T-helper 2 cell (primary cell): Measurements from ENCODE around the gene PTPRK.
A peak's percentile ranks its signal among the peaks of the same experiment; 100 is the strongest.

Experiments used
- DNase-seq, 5 experiments: peaks; one replicate each; pipeline versions ENCODE4 v3.0.0 to v3.0.0-alpha.2; 2012 to 2022

PTPRK gene

GRCh38 chr6:128065072-128065471 is 455.3 kb downstream of the PTPRK start:
- DNase-seq: no peak

GRCh38 chr6:128064540-128064895 is 455.9 kb downstream of the PTPRK start:
- DNase-seq: no peak

GRCh38 chr6:128063850-128064539 is 456.4 kb downstream of the PTPRK start:
- DNase-seq: no peak

GRCh38 chr6:128062882-128063603 is 457.4 kb downstream of the PTPRK start:
- DNase-seq: no peak

DNA sequence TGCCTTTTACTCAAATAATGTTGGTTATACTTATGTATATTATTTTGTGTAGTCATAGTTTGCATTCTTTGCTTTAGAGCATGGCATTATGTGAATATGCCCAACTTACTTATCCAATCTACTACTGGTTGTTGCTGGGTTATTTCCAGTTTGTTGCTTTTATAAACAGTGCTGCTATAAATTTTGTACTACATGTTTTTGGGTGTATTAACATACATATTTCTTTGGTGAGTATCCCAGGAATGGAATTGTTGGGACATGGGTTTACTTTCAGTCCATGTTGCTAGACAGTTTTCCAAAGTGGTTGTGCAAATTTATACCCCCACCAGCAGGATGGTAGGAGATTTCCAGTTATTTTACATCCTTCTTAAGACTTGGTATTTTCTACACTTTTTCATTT is 462.5 kb downstream of the PTPRK start:
- DNase-seq: no peak

GRCh38 chr6:128057541-128057940 is 462.9 kb downstream of the PTPRK start:
- DNase-seq: no peak

- DNase-seq: no peak
Observed at GRCh38 chr6:128053109-128053508, 467.3 kb downstream of the PTPRK start.

- no peak for DNase-seq
Observed at GRCh38 chr6:128047989-128048388, 472.4 kb downstream of the PTPRK start.

- no peak for DNase-seq
Observed at GRCh38 chr6:128046033-128046432, 474.4 kb downstream of the PTPRK start.

GRCh38 chr6:128039543-128039942 is 480.9 kb downstream of the PTPRK start:
- DNase-seq: no peak

GRCh38 chr6:128036808-128037570 is 483.4 kb downstream of the PTPRK start:
- no peak for DNase-seq

GRCh38 chr6:128033156-128033555 is 487.2 kb downstream of the PTPRK start:
- DNase-seq: no peak

DNA sequence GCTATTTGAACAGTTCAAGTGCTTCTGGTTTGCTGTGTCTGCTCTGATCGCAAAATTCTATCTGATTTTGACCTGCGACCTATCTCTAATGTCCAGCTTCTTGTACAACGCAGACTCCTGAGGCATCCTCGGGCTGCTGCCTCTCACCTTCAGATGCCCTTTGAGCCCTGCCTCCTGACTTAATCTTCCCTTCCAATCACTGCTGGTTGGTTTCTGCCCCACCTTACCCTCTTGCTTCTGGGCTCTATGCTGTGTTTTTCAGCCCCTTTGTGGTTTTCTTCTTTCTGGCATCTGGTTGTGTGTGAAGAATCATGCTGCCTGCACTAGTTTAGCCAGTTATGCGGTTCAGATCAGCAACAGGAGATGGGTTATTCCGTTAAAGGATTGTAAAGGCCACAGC is 488.4 kb downstream of the PTPRK start:
- peak in 1 of 5 experiments; percentile 25 for DNase-seq

DNA sequence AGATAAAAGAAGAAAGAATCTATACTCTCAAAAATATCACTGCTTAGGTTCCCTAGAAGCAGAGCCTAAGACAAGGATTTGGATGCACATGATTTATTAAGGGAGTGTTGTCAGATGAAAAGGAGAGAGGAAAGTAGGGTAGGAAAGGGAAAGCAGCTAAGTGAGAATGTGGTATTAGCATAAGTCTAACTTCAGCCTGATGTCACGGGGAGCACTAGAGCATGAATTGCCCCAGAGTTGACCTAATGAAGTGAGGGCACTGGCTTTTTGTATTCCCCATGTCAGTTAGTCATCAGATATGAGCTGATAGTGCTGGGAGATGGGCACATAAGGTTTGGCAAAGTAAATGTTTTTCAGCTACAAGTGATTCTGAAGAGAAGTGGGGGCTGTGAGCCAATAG is 490.6 kb downstream of the PTPRK start:
- DNase-seq: no peak

DNA sequence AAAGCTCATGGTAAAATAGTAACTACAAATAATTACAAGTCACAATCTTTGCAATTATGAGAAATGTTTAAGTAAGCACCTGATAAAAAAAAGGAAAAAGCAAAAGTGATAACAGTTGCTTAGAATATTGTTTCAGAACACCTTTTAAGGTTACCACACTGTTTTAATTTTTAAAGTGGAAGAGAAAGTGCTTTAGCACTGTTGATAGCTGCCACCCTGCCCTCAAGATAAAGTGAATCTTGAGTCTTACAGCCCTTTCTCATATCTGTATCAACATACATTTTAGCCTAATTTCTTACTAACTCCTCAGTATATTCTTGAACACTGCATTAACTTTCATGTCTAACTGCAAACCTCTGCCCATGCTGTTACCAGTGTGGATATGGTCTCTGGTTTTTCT is 492.2 kb downstream of the PTPRK start:
- DNase-seq: no peak

DNA sequence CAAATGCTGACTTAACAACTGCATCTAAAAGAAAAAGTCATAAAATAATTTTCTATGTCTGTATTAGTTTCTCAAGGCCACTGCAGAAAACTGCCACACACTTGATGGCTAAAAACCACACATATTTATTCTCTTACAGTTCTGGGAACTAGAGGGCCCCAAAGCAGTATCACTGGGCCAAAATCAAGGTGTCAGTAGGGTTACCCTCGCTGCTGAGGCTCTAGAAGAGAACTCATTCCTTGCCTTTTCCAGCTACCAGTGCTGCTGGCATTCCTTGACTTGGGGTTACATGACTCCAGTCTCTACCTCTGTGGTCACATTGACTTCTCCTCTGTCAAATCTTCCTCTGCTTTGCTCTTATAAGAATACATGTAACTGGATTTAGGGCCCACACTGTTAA is 494.9 kb downstream of the PTPRK start:
- no peak for DNase-seq

DNA sequence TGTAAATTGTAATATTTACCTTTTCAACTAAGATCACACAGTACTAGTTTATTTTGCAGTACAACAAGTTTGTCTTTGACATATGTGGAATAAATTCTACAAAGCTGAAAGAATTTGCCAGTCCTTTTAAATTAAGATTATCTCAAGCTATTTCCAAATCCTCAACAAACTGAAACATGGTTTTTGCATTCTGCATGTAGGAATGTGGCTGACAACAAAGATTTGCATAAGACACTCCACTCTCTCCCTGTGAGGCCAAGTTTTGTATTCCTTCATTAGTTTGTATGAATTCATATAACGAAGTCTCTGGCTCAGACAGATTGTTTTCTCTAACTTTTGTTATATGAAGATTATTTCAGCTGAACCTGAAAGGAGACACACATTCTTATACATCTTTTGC is 495.4 kb downstream of the PTPRK start:
- no peak for DNase-seq

GRCh38 chr6:128024046-128024445 is 496.4 kb downstream of the PTPRK start:
- DNase-seq: no peak

GRCh38 chr6:128018821-128019220 is 501.6 kb downstream of the PTPRK start:
- no peak for DNase-seq

DNA sequence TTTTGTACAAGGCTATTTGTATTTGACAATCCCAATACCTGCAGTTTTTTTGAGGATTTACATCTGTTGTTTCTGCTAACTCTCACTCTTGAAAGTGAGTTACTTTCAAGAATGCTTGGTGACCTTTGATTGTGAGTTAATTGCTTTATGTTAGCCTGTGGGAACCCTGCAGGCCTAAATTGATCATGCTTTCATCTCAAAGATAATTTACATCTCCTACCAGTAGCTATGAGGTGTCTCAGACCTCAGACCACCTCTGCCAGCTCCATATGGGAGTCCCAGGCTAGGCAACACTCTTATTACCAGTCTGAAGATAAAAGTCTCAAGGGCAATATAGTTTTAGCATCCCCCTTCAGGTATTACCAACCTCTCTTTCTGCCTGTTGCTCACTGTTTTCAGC is 503.1 kb downstream of the PTPRK start:
- DNase-seq: no peak

DNA sequence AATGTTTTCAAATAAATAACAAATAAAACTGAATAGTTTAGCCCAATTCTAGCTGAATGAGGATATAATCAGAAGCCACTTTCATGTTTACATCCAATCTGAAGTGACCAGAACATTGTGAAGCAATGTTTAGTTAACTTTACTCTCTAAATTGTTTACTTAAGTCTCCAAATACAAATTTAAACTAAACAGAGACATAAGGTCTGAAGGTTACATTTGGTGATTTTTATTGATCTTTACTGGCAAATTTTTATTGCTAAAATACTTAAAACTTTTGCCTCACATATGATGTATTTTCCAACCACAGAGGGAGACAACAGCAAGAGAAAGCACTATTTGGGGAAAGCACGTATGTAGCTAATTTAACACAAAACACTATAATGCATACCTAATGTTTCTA is 512.7 kb downstream of the PTPRK start:
- DNase-seq: no peak

DNA sequence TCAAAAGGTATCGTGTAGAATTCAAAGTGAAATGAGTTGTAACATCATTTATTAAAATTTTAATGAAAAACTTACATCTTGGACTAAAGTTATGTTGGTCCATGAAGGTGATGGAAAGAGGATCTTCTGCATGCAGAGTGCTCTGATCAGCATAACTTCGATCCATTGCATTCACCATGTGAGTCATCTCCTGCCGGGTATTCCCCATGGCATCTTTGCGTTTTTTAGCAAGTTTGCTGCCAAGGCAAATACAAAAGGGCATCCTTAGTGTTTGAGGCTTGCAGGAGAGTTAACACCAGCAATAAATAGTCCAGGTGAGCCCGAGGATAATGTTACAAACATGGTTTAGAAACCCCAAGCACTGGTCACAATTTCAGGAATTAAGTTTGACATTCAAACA is 515.4 kb downstream of the PTPRK start:
- no peak for DNase-seq

GRCh38 chr6:128000363-128000762 is 520.0 kb downstream of the PTPRK start:
- DNase-seq: no peak

- no peak for DNase-seq
Observed at GRCh38 chr6:127998985-127999384, 521.4 kb downstream of the PTPRK start.
